GM23248 (cell line): Measurements from ENCODE around the gene C2orf15.

Experiments
- EZH2 ChIP-seq: fragments of 200-600 bp; sonication (generic); IDR thresholded peaks from 2 replicates; pipeline ENCODE4 v1.6.1; 2018; ENCODE audit warnings: antibody characterized with exemption, mild to moderate bottlenecking; ENCODE audit not compliant: insufficient read depth, poor library complexity, severe bottlenecking
- EZH2phosphoT487 ChIP-seq: fragments of 200-600 bp; sonication (generic); IDR thresholded peaks from 2 replicates; pipeline ENCODE4 v1.6.1; 2018; ENCODE audit warnings: antibody characterized with exemption, moderate library complexity, mild to moderate bottlenecking, low read depth; ENCODE audit not compliant: insufficient read depth

DNA sequence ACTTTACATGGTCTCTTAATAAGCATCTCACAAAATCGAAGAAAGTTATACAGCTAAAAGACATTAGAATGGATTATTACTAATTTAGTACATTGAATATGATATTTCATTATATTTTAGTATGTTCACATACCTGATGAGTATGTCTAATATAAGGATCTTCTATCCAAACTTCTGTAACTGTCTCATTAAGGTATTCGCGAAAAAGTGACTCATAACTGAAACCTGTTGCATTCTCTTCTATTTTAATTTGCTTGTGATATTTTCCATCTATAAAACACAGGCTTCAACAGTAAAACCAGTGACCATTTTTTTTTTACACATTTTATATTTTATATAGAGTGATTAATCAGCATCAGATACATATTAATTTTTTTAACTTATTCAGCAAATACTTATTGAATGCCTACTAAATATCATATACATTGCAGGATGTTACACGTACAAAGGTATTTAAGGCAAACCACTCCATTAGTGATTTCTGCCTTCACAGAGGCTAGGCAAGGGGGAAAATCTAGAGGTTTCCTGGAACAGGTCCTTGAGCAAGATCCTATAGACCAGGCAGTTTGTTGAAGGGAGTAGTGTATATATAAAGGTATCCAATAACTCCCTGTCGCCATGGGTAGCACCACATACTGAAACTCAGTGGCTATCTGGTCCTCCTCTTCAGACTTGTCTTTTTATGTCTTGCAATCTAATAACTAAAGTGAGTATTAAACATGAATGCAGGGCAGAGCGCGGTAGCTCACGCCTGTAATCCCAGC lies 30.1 kb downstream of the C2orf15 start:
- no peak for TF ChIP-seq EZH2
- TF ChIP-seq EZH2phosphoT487, result no peak
